PC-3 (cell line): ENCODE measurements around the gene KLK8. TPM values are rescaled to one million over a fixed set of nuclear protein-coding genes. Genes with fewer than 3 reads are reported as not detected.
"Not testable (repeated sequence)": the region's sequence is repeated elsewhere in the genome, so short reads cannot be mapped to it uniquely, and the experiment has no call there.

ENCODE experiments used
- ATAC-seq: fragments of 200-7000 bp; cut with Tn5 transposase; 2 replicates; pipeline ENCODE4 v1.9.1; 2020; ENCODE audit warnings: mild to moderate bottlenecking, moderate library complexity
- BruUV-seq: library from RNA; stranded (reverse); fragments of 400-500 nt; replicated peaks from 2 replicates; lab custom pipeline; 2021; lab: Mats Ljungman, UMichigan
- CTCF ChIA-PET: fragments of 300-600 bp; sonication (Branson Sonifier 250); formaldehyde crosslinking; loops from one replicate; lab custom pipeline; 2022; ENCODE audit warnings: antibody characterized with exemption; lab: Charles Lee
- POLR2A ChIA-PET: fragments of 300-600 bp; sonication (Branson Sonifier 250); formaldehyde crosslinking; loops from one replicate; lab custom pipeline; 2022; ENCODE audit warnings: antibody characterized with exemption; ENCODE audit not compliant: unreplicated experiment; lab: Charles Lee
- DNase-seq: peaks from one replicate; pipeline ENCODE4 v3.0.0-alpha.2; 2015
- H2AFZ ChIP-seq: fragments of 300-600 bp; sonication (generic); 2 replicates; pipeline ENCODE4 v1.6.0; 2016; ENCODE audit warnings: antibody characterized with exemption, low read length
- H3F3A ChIP-seq: fragments of 300-600 bp; sonication (generic); one replicate; pipeline ENCODE4 v1.6.0; 2017; ENCODE audit warnings: antibody characterized with exemption, low read length, control low read depth, mild to moderate bottlenecking; ENCODE audit not compliant: unreplicated experiment
- H3K27ac ChIP-seq: fragments of 300-600 bp; sonication (generic); 2 replicates; pipeline ENCODE4 v1.5.1; 2016; ENCODE audit warnings: mild to moderate bottlenecking, low read length
- H3K27me3 ChIP-seq: fragments of 300-600 bp; sonication (generic); 2 replicates; pipeline ENCODE4 v1.6.1; 2016; ENCODE audit warnings: low read length, mixed read lengths
- H3K36me3 ChIP-seq: fragments of 300-600 bp; sonication (generic); 2 replicates; pipeline ENCODE4 v1.6.1; 2016; ENCODE audit warnings: low read depth, mixed run types, low read length, mixed read lengths
- H3K4me1 ChIP-seq: fragments of 300-600 bp; sonication (generic); 2 replicates; pipeline ENCODE4 v1.5.1; 2016; ENCODE audit warnings: low read length; ENCODE audit not compliant: insufficient read depth
- H3K4me2 ChIP-seq: fragments of 300-600 bp; sonication (generic); 2 replicates; pipeline ENCODE4 v1.6.0; 2016; ENCODE audit warnings: low read length
- H3K4me3 ChIP-seq: fragments of 300-600 bp; sonication (generic); 2 replicates; pipeline ENCODE4 v1.5.1; 2016; ENCODE audit warnings: mild to moderate bottlenecking, low read length, mixed read lengths
- H3K79me2 ChIP-seq: fragments of 300-600 bp; sonication (generic); 2 replicates; pipeline ENCODE4 v1.6.1; 2017; ENCODE audit warnings: low read length, mixed read lengths
- H3K9ac ChIP-seq: fragments of 300-600 bp; sonication (generic); 2 replicates; pipeline ENCODE4 v1.6.0; 2016; ENCODE audit warnings: mild to moderate bottlenecking, low read length
- H3K9me2 ChIP-seq: fragments of 300-600 bp; sonication (generic); replicated peaks from 2 replicates; pipeline ENCODE4 v1.6.1; 2016; ENCODE audit warnings: mixed run types, low read length, mixed read lengths
- H3K9me3 ChIP-seq: fragments of 300-600 bp; sonication (generic); 2 replicates; pipeline ENCODE4 v1.6.1; 2016; ENCODE audit warnings: low read length, mixed read lengths
- H4K20me1 ChIP-seq: fragments of 300-600 bp; sonication (generic); 2 replicates; pipeline ENCODE4 v1.6.1; 2016; ENCODE audit warnings: low read length, mixed read lengths
- CTCF ChIP-seq: fragments of 300-600 bp; sonication (generic); conservative IDR thresholded peaks from 2 replicates; pipeline ENCODE4 v1.5.1; 2017; ENCODE audit warnings: antibody characterized with exemption, low read depth, mild to moderate bottlenecking, low read length
- EZH2 ChIP-seq: fragments of 300-600 bp; sonication (generic); IDR thresholded peaks from one replicate; pipeline ENCODE4 v1.6.1; 2017; ENCODE audit warnings: antibody characterized with exemption, mild to moderate bottlenecking, low read length; ENCODE audit not compliant: unreplicated experiment
- EZH2phosphoT487 ChIP-seq: fragments of 300-600 bp; sonication (generic); IDR thresholded peaks from 2 replicates; pipeline ENCODE4 v1.6.1; 2018; ENCODE audit warnings: mild to moderate bottlenecking, antibody characterized with exemption, low read length, borderline replicate concordance
- intact Hi-C: fragments of 100-400 bp; cut with micrococcal nuclease; formaldehyde crosslinking; loops from 2 replicates; pipeline ENCODE4 v1.9.0; 2023
- total RNA-seq: library from RNA; depleted of rRNA; stranded (reverse); fragments of >200 nt; gene quantifications from 2 replicates; pipeline ENCODE4 v1.2.3, GENCODE V29; 2014

KLK8 gene
- total RNA-seq, 1 experiment from 2014 or later = 2.3 TPM

GRCh38 chr19:50992666-50993035 is 8.8 kb downstream of the KLK8 start:
- Histone ChIP-seq H3K9ac (no peak overlapping the region; the same call in 1 of the 2 replicates), H3K27ac (peak overlapping the region; percentile 72), H2AFZ (peak overlapping the region; percentile 36), H3F3A (no peaks in the 10 kb centered on the region), H3K4me2 (peak overlapping the region; percentile 14; the same call in 1 of the 2 replicates), H3K27me3 (peaks cover 2% of the 10 kb centered on the region; the same call in 1 of the 2 replicates), H3K9me2 (no peaks in the 10 kb centered on the region), H3K36me3 (no peaks in the 10 kb centered on the region), H3K9me3 (no peaks in the 10 kb centered on the region), H3K79me2 (no peaks in the 10 kb centered on the region), H4K20me1 (no peaks in the 10 kb centered on the region), H3K4me3 (no peak overlapping the region), H3K4me1 (peaks cover 14% of the 10 kb centered on the region)
- intact Hi-C loops = no loop called here
- BruUV-seq = no TSS peak
- TF ChIP-seq EZH2phosphoT487 (no peak), EZH2 (no peak), CTCF (no peak)
- CTCF ChIA-PET = no interaction called here
- POLR2A ChIA-PET = no interaction called here
- ATAC-seq (no peak), DNase-seq (peak; percentile 73)

GRCh38 chr19:50984416-50984815 is 17.0 kb downstream of the KLK8 start:
- H3K79me2 ChIP-seq, H3K27me3 ChIP-seq, ATAC-seq, H3K36me3 ChIP-seq, H3K27ac ChIP-seq, H3K4me1 ChIP-seq, CTCF ChIA-PET, H2AFZ ChIP-seq, POLR2A ChIA-PET, H3F3A ChIP-seq, BruUV-seq, DNase-seq, H4K20me1 ChIP-seq, H3K9ac ChIP-seq, H3K4me3 ChIP-seq, H3K4me2 ChIP-seq, H3K9me2 ChIP-seq, H3K9me3 ChIP-seq, intact Hi-C loops: not testable (repeated sequence)

- H3F3A ChIP-seq = no peaks in the 10 kb centered on the region
- TF ChIP-seq CTCF (no peak), EZH2phosphoT487 (no peak), EZH2 (no peak)
- ChIA-PET POLR2A (no interaction called here), CTCF (no interaction called here)
- ATAC-seq = no peak
- no peaks in the 10 kb centered on the region for H3K9me2 ChIP-seq
- peaks cover 10% of the 10 kb centered on the region for H3K4me1 ChIP-seq
- no peak for DNase-seq
- H3K27me3 ChIP-seq = no peaks in the 10 kb centered on the region
- H3K27ac ChIP-seq = no peak within 1 kb of the TSS
- H2AFZ ChIP-seq = peak within 1 kb of the TSS; percentile 37; the same call in 1 of the 2 replicates
- peak within 1 kb of the TSS; percentile 39 for H3K4me2 ChIP-seq
- no peaks in the 10 kb centered on the region for H3K36me3 ChIP-seq
- H3K9me3 ChIP-seq = no peaks in the 10 kb centered on the region
- H3K79me2 ChIP-seq = no peaks in the 10 kb centered on the region
- peak within 1 kb of the TSS; percentile 16; the same call in 1 of the 2 replicates for H3K4me3 ChIP-seq
- no peak within 1 kb of the TSS for H3K9ac ChIP-seq
- no TSS peak for BruUV-seq
- H4K20me1 ChIP-seq = no peaks in the 10 kb centered on the region
- intact Hi-C loops = no loop called here
Observed at GRCh38 chr19:50983625-50984292, 17.6 kb downstream of the KLK8 start, which contains the start of gene KLK7. TSS of gene KLK7 (minus strand) at chr19:50983917. CDS start at chr19:50982399, 1,518 bp downstream.
